Bronchial epithelial cell (primary cell): ENCODE measurements around the gene MAP1LC3B. TPM values are rescaled to one million over a fixed set of nuclear protein-coding genes. Genes with fewer than 3 reads are reported as not detected.

Experiments
- DNase-seq: peaks from one replicate; pipeline ENCODE4 v3.0.0-alpha.2; 2010; ENCODE audit warnings: low read depth
- FAIRE-seq: peaks from 2 replicates; lab custom pipeline; 2011; peaks lifted over from hg19 to GRCh38; lab: Jason Lieb, UNC
- H3K27me3 ChIP-seq: 2 replicates; pipeline ENCODE4 v1.5.1; 2011; ENCODE audit warnings: low read length; ENCODE audit not compliant: control insufficient read depth, insufficient read depth
- H3K36me3 ChIP-seq: 2 replicates; pipeline ENCODE4 v1.5.1; 2011; ENCODE audit warnings: low read length; ENCODE audit not compliant: control insufficient read depth, insufficient read depth
- H3K4me3 ChIP-seq: 2 replicates; pipeline ENCODE4 v1.5.1; 2011; ENCODE audit warnings: mild to moderate bottlenecking, low read depth, low read length, control low read depth
- total RNA-seq: library from RNA; depleted of rRNA; stranded (reverse); fragments of >200 nt; gene quantifications from 2 replicates; pipeline ENCODE4 v1.2.1, GENCODE V29; 2014
- TF ChIP-seq, protein P1 (sequence below): IDR thresholded peaks from 2 replicates; pipeline ENCODE4 v1.5.1; 2011; ENCODE audit warnings: mild to moderate bottlenecking, moderate library complexity, low read length, control low read depth, inconsistent platforms; ENCODE audit not compliant: insufficient read depth, severe bottlenecking

MAP1LC3B gene
- total RNA-seq, 1 donor from 2014 or later, result 75.8 TPM

DNA sequence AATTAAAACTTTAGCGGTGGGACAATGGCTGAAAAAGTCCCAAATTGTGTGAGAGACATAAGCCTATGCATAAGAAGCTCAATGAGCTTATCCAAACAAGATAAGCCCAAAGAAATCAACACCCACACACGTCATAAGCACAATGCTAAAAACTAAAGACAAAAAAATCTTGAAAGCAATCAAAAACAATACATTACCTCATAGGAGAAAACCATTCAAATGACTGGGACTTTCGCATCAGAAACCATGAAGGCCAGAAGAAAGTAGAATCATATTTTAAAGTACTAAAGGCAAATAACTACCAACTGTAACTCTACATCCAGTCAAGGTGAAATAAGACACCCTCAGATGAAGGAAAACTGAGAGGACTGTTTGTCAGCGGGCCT, 50.4 kb downstream of the MAP1LC3B start:
- no peak for FAIRE-seq
- no peak for DNase-seq
- TF ChIP-seq, protein P1, sequence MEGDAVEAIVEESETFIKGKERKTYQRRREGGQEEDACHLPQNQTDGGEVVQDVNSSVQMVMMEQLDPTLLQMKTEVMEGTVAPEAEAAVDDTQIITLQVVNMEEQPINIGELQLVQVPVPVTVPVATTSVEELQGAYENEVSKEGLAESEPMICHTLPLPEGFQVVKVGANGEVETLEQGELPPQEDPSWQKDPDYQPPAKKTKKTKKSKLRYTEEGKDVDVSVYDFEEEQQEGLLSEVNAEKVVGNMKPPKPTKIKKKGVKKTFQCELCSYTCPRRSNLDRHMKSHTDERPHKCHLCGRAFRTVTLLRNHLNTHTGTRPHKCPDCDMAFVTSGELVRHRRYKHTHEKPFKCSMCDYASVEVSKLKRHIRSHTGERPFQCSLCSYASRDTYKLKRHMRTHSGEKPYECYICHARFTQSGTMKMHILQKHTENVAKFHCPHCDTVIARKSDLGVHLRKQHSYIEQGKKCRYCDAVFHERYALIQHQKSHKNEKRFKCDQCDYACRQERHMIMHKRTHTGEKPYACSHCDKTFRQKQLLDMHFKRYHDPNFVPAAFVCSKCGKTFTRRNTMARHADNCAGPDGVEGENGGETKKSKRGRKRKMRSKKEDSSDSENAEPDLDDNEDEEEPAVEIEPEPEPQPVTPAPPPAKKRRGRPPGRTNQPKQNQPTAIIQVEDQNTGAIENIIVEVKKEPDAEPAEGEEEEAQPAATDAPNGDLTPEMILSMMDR, result no peak
- Histone ChIP-seq H3K27me3 (no peaks in the 10 kb centered on the region), H3K36me3 (peaks cover 9% of the 10 kb centered on the region), H3K4me3 (no peak overlapping the region)

DNA sequence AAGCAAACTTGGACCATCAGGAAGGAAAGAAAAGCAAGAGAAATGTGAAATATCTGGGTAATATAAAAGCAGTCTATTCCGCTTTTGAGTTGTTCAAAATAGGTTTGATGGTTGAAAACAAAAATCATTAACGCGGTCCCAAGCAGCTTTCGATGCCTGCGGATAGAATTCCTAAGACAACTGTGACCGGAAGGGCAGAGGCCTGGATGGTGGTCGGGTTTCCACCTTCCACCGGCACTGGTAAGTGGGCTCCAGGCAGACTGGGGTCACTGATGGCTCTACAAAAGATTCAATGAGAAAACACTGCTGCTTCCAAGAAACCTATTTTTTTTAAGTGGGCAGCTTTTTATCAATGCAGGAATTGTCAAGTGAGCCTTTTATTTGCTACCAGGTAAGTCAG, 50.9 kb downstream of the MAP1LC3B start:
- TF ChIP-seq, protein P1, result no peak
- Histone ChIP-seq H3K27me3 (no peaks in the 10 kb centered on the region), H3K4me3 (no peak overlapping the region), H3K36me3 (peaks cover 9% of the 10 kb centered on the region)
- no peak for FAIRE-seq
- no peak for DNase-seq

DNA sequence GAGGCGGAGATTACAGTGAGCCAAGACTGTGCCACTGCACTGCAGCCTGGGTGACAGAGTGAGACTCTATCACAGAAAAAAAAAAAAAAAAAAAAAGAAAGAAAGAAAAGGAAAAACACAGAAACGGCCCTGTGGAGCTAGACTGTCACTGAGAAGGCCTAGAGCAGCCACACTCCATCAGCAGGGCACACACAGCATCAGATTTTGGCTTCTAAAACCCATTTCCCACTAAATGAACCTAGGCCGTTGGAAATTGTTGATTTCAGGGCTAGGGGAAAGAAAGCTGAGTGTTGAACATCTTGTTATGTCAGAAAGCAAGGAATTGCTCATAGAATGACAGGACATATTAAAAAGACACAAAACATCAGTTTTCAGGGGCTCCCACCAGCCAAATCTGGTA, 51.8 kb downstream of the MAP1LC3B start:
- TF ChIP-seq, protein P1, result no peak
- peaks cover 10% of the 10 kb centered on the region for H3K36me3 ChIP-seq
- DNase-seq, result no peak
- H3K4me3 ChIP-seq, result no peak overlapping the region
- FAIRE-seq, result no peak
- H3K27me3 ChIP-seq, result no peaks in the 10 kb centered on the region

DNA sequence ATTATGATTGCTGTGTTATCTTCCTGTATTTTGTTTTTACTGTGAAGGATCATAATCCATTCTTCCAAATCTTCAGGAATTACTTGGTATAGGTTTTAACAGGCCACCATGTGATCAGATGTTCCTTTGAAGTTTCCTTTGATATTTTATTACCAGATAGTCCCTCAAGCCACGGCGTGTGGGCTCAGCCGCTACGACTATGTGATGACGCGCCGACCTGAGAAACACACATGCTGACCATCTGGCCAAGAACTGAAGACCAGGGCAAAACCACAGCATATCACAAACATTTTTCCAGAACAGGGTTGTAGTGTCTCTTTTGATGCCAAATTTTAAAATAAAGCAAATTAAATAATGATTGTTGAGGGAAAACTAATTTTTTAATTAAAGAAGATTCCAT, 53.4 kb downstream of the MAP1LC3B start:
- no peak overlapping the region for H3K4me3 ChIP-seq
- TF ChIP-seq, protein P1, result no peak
- peaks cover 10% of the 10 kb centered on the region for H3K36me3 ChIP-seq
- DNase-seq (no peak), FAIRE-seq (no peak)
- H3K27me3 ChIP-seq, result no peaks in the 10 kb centered on the region

DNA sequence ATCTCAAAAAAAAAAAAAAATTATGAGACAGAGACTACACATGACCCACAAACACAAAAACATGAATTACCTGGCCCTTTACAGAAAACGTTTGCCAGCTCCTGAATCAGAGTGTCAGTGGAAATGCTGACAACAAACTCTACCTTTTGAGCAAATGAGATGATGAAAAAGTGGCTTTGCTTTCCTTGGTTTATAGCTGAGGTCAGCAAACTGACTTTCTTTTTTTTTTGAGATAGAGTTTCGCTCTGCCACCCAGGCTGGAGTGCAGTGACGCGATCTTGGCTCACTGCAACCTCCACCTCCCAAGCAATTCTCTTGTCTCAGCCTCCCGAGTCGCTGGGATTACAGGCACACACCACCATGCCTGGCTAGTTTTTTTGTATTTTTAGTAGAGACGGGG, 54.3 kb downstream of the MAP1LC3B start:
- TF ChIP-seq, protein P1, result no peak
- FAIRE-seq (no peak), DNase-seq (no peak)
- Histone ChIP-seq H3K4me3 (no peak overlapping the region), H3K27me3 (no peaks in the 10 kb centered on the region), H3K36me3 (peaks cover 10% of the 10 kb centered on the region)

DNA sequence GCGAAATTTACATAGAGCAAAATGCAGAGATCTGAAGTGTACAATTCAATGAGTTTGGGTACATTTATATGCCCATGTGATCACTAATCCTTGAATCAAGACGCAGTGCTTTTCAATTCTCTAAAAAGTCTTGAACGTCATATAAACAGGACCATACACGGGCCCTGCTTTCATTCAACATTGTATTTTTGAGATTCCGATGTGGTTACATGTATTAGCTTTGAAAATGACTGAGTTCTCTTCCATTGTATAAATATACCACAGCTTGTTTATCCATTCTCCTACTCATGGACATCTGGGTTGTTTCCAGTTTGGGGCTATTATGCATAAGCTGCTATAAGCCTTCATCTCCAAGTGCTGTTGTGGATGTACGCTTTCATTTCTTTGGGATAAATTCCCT, 55.2 kb downstream of the MAP1LC3B start:
- TF ChIP-seq, protein P1, result no peak
- H3K27me3 ChIP-seq, result no peaks in the 10 kb centered on the region
- FAIRE-seq, result no peak
- H3K36me3 ChIP-seq, result peaks cover 5% of the 10 kb centered on the region
- no peak for DNase-seq
- no peak overlapping the region for H3K4me3 ChIP-seq
